ENCODE results near the gene NCL.

GRCh38 chr2:231467613-231468530 lies 3.6 kb upstream of the NCL start:
- TF ChIP-seq CTCF (IDR thresholded peaks at IDR 0.05; ENCODE audit: low read depth, low read length, poor library complexity, severe bottlenecking) = no peak
- no peak for TF ChIP-seq EZH2phosphoT487 (IDR thresholded peaks at IDR 0.05; ENCODE audit: borderline replicate concordance, low read length)

Measured in DOHH2 (cell line).